ENCODE data around the gene ZNF30.
"Not testable (repeated sequence)": the region's sequence is repeated elsewhere in the genome, so short reads cannot be mapped to it uniquely, and the experiment has no call there.

The ZNF30 gene

DNA sequence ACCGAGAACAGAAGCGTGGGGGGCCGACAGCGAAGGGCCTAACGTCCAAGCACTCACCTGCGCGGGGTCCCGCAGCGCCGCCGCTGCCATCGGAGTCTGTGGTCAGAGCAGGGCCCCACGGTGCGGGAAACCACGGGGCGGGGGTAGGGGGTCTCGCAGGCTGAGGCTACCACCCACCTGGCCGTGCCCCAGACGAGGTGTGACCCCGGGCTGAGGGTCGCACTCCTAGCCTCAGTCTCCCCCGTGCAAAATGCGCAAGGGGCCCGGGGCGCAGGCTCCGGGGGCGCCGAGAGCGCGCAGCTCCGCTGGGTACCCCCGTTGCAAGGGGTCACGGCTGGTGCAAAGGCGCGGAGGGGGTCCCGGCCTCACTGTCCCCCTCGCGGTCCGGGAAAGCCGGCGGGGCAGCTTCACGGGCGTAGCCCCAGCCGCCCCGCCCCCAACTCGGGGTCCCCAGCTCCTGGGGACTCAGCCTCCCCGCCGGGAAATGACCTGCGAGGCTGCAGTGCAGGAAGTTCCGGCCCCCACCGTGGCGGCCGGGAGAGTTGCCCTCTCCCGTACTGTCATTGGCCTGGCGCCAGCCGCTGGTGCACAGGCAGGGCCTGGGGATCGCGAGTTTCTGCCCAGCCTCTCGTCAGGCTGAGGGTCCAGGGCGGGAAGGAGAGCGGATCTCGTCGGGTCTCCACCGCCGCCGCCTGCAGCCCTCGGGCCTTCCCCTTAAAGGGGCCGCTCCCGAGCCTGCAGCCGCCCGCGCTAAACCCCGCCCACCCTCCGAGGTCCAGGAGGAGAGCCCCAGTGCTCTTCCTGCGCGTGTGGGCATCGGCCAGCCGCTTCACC is 37.1 kb downstream of the ZNF30 start, which contains the start of gene ZNF792:
Gene ZNF792, minus strand, starts transcription at position 657 of the 834 bp plus-strand sequence. Its CDS starts 567 bp downstream, at position 90.
- in situ Hi-C loops (cut with MboI; ENCODE audit: low pct_unique_long_range_greater_than_20kb, low sequenced_read_pairs, unreplicated experiment) = loop anchor here (10.0 kb wide), 1 partner anchor 51 kb away; no protein-coding TSS in a partner anchor
- TF ChIP-seq, protein P1, sequence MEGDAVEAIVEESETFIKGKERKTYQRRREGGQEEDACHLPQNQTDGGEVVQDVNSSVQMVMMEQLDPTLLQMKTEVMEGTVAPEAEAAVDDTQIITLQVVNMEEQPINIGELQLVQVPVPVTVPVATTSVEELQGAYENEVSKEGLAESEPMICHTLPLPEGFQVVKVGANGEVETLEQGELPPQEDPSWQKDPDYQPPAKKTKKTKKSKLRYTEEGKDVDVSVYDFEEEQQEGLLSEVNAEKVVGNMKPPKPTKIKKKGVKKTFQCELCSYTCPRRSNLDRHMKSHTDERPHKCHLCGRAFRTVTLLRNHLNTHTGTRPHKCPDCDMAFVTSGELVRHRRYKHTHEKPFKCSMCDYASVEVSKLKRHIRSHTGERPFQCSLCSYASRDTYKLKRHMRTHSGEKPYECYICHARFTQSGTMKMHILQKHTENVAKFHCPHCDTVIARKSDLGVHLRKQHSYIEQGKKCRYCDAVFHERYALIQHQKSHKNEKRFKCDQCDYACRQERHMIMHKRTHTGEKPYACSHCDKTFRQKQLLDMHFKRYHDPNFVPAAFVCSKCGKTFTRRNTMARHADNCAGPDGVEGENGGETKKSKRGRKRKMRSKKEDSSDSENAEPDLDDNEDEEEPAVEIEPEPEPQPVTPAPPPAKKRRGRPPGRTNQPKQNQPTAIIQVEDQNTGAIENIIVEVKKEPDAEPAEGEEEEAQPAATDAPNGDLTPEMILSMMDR (IDR thresholded peaks at IDR 0.05; ENCODE audit: extremely low read depth, insufficient read depth, missing control alignments) = no peak
- DNase-seq (ENCODE audit: low spot score) = peak; percentile 84

DNA sequence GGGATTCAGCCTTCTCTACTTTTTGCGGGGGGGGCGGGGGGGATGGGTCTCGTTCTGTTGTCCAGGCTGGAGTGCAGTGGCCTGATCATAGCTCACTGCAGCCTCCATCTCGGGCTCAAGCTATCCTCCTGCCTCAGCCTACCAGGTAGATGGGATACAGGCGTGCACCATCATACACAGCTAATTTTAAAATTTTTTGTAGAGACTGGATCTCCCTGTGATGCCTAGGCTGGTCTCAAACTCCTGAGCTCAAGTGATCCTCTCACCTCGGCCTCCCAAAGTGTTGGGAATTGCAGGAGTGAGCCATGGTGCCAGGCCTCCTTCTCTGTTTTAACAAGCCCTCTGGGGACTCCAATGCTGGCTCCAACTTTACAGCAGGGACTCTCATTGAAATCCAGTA is 37.9 kb downstream of the ZNF30 start:
- in situ Hi-C loops (cut with MboI; ENCODE audit: low pct_unique_long_range_greater_than_20kb, low sequenced_read_pairs, unreplicated experiment) = loop anchor here (10.0 kb wide), 1 partner anchor 50 kb away; no protein-coding TSS in a partner anchor
- TF ChIP-seq, protein P1 (IDR thresholded peaks at IDR 0.05; ENCODE audit: extremely low read depth, insufficient read depth, missing control alignments) = no peak
- DNase-seq (ENCODE audit: low spot score) = no peak

DNA sequence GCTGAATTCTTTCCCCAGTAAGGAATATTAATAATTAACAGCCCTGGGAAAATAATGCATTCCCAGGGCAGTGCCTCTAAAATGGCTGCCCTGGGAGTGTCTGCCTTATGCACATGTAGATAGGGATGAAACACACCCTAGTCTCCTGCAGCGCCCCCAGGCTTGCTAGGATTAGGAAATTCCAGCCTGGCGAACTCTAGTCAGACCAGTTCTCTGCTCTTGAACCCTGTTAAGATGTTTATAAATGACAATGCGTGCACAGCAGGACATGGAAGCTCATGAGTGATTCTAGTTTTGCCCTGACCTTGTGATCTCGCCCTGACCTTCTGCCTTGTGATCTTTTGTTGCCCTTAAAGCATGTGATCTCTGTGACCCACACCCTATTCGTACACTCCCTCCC is 38.8 kb downstream of the ZNF30 start:
- not testable (repeated sequence) for DNase-seq (ENCODE audit: low spot score)
- in situ Hi-C loops (cut with MboI; ENCODE audit: low pct_unique_long_range_greater_than_20kb, low sequenced_read_pairs, unreplicated experiment) = loop anchor here (10.0 kb wide), 1 partner anchor 49 kb away; no protein-coding TSS in a partner anchor

DNA sequence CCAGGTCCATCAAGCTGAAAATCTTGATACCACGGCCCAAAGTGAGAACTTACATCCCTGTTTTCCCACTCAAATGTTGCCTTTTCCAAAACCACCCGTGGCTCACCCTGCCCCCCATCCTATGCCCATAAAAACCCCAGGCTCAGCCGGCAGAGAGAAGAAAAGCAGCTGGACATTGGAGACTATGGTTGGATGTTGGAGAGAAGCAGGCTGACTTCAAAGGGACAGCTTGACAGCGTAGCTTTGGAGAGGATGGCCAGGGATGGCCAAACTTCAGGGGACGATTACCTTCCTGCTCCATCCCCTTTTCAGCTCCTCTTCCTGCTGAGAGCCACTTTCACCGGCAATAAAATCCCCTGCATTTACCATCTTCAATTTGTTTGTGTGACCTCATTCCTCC is 40.8 kb downstream of the ZNF30 start:
- TF ChIP-seq, protein P1 (IDR thresholded peaks at IDR 0.05; ENCODE audit: extremely low read depth, insufficient read depth, missing control alignments) = no peak
- in situ Hi-C loops (cut with MboI; ENCODE audit: low pct_unique_long_range_greater_than_20kb, low sequenced_read_pairs, unreplicated experiment) = loop anchor here (10.0 kb wide), 1 partner anchor 47 kb away; no protein-coding TSS in a partner anchor
- no peak for DNase-seq (ENCODE audit: low spot score)

DNA sequence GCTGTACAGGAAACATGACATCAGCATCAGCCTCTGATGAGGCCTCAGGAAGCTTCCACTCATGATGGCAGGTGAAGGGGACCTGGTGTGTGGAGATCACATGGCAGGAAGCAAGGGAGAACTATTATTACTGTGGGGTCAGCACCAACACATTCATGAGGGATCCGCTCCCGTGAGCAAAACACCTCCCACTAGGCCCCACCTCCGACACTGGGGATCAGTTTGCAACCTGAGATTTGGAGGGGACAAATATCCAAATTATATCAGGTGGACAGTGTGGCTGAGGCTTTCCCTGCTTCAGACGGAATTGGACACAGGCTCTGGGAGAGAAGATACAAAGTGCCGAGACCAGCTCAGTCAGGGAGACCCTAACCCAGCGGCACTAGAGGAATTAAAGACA is 43.0 kb downstream of the ZNF30 start:
- TF ChIP-seq, protein P1 (IDR thresholded peaks at IDR 0.05; ENCODE audit: extremely low read depth, insufficient read depth, missing control alignments) = no peak
- in situ Hi-C loops (cut with MboI; ENCODE audit: low pct_unique_long_range_greater_than_20kb, low sequenced_read_pairs, unreplicated experiment) = loop anchor here (10.0 kb wide), 1 partner anchor 45 kb away; no protein-coding TSS in a partner anchor
- no peak for DNase-seq (ENCODE audit: low spot score)

DNA sequence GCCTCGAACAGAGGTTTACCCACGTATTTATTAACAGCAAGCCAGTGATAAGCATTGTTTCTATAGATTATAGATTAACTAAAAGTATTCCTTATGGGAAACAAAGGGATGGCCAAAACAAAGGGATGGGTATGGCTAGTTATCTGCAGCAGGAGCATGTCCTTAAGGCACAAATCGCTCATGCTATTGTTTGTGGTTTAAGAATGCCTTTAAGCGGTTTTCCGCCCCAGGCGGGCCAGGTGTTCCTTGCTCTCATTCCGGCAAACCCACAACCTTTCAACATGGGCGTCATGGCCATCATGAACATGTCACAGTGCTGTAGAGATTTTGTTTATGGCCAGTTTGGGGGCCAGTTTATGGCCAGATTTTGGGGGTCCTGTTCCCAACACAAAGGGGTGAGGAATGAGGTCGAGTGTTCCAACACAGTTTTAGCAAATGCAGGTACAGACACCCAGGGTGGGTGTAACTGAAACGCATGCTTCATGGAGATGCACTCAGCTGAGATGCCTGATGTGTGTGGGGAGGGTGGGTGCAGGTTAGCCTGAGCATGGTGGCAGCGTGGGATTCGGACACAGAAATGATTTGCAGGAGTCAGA is 43.6 kb downstream of the ZNF30 start:
- DNase-seq (ENCODE audit: low spot score); in situ Hi-C loops (cut with MboI; ENCODE audit: low pct_unique_long_range_greater_than_20kb, low sequenced_read_pairs, unreplicated experiment): not testable (repeated sequence)

DNA sequence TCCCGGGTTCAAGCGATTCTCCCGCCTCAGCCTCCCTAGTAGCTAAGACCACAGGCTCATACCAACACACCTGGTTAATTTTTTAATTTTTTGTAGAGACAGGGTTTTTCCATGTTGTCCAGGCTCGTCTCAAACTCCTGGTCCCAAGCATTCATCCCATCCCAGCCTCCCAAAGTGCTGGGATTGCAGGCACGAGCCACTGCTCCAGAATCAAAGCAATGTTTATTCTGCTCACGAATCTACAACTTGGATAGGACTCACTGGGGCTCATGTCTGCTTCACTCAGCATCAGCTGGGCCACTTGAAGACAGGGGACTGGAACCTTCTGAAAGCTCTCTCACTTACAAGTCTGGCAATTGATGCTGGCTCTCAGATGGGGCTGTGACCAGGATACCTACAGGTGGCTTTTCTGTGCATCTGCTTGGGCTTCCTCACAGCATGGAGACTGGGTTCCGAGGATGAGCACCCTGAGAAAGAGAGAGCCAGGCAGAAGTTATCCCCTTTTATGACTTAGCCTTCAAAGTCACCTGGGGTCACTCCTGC is 45.5 kb downstream of the ZNF30 start:
- in situ Hi-C loops (cut with MboI; ENCODE audit: low pct_unique_long_range_greater_than_20kb, low sequenced_read_pairs, unreplicated experiment) = no loop called here
- DNase-seq (ENCODE audit: low spot score) = no peak
- TF ChIP-seq, protein P1 (IDR thresholded peaks at IDR 0.05; ENCODE audit: extremely low read depth, insufficient read depth, missing control alignments) = no peak

Data from GM13977 (cell line).